GM12878 (cell line): ENCODE results near the gene IFNAR2. TPM values are rescaled to one million over a fixed set of nuclear protein-coding genes. Genes with fewer than 3 reads are reported as not detected.

ENCODE experiments used
- ATAC-seq: fragments of 200-7000 bp; cut with Tn5 transposase; 3 replicates; pipeline ENCODE4 v1.9.1; 2020; ENCODE audit warnings: mild to moderate bottlenecking, moderate library complexity
- BruUV-seq: library from RNA; stranded (reverse); fragments of 400-500 nt; replicated peaks from 2 replicates; lab custom pipeline; 2021; lab: Mats Ljungman, UMichigan
- CTCF ChIA-PET: fragments of 300-600 bp; sonication (Branson Sonifier 250); formaldehyde crosslinking; extraction: SDS; loops from one replicate; lab custom pipeline; 2021; ENCODE audit warnings: inconsistent platforms; lab: Yijun Ruan, JAX
- POLR2A ChIA-PET: fragments of 350-600 bp; formaldehyde crosslinking; extraction: SDS; loops from one replicate; lab custom pipeline; 2021; ENCODE audit warnings: inconsistent platforms; lab: Charles Lee
- RAD21 ChIA-PET: fragments of 300-600 bp; sonication (Branson Sonifier 250); formaldehyde crosslinking; loops from one replicate; lab custom pipeline; 2023; ENCODE audit warnings: antibody characterized with exemption; ENCODE audit not compliant: unreplicated experiment; lab: Charles Lee
- SMC1A ChIA-PET: fragments of 300-600 bp; sonication (Branson Sonifier 250); formaldehyde crosslinking; loops from one replicate; lab custom pipeline; 2023; ENCODE audit not compliant: unreplicated experiment, uncharacterized antibody; lab: Charles Lee
- DNase-seq: peaks from one replicate; pipeline ENCODE4 v3.0.0-alpha.2; 2011; ENCODE audit warnings: low read depth, low spot score
- FAIRE-seq: peaks from 3 replicates; lab custom pipeline; 2011; peaks lifted over from hg19 to GRCh38; lab: Jason Lieb, UNC
- H2AFZ ChIP-seq: 2 replicates; pipeline ENCODE4 v1.6.0; 2011; ENCODE audit warnings: low read depth, low read length, control low read depth; ENCODE audit not compliant: control insufficient read depth
- H3K27ac ChIP-seq: 2 replicates; pipeline ENCODE4 v1.5.1; 2011; ENCODE audit warnings: control low read depth; ENCODE audit not compliant: control insufficient read depth, insufficient read depth
- H3K27me3 ChIP-seq, 2 experiments: replicated peaks in 1 of 2; 2 replicates each; pipeline versions ENCODE4 v1.6.0 to v1.6.1; 2011; ENCODE audit warnings: low read length in 1 of 2; ENCODE audit not compliant: control insufficient read depth in 2 of 2, insufficient read depth in 2 of 2
- H3K36me3 ChIP-seq, 2 experiments: 2 replicates each; pipeline ENCODE4 v1.5.1; 2011; ENCODE audit warnings: low read length in 1 of 2; ENCODE audit not compliant: control insufficient read depth in 2 of 2, insufficient read depth in 2 of 2
- H3K4me1 ChIP-seq: 2 replicates; pipeline ENCODE4 v1.6.1; 2011; ENCODE audit warnings: mild to moderate bottlenecking, low read length, moderate library complexity, mixed read lengths; ENCODE audit not compliant: control insufficient read depth, insufficient read depth
- H3K4me2 ChIP-seq: 2 replicates; pipeline ENCODE4 v1.6.0; 2011; ENCODE audit warnings: control low read depth; ENCODE audit not compliant: control insufficient read depth, insufficient read depth
- H3K4me3 ChIP-seq: fragments of 200-600 bp; sonication (generic); 2 replicates; pipeline ENCODE4 v1.5.1; 2016
- H3K79me2 ChIP-seq: 2 replicates; pipeline ENCODE4 v1.6.0; 2011; ENCODE audit warnings: low read length; ENCODE audit not compliant: control insufficient read depth, insufficient read depth
- H3K9ac ChIP-seq: 2 replicates; pipeline ENCODE4 v1.8.0; 2011; ENCODE audit warnings: low read length, control low read depth, mixed read lengths; ENCODE audit not compliant: control insufficient read depth, insufficient read depth
- H3K9me3 ChIP-seq: replicated peaks from 3 replicates; pipeline ENCODE4 v1.5.1; 2011; ENCODE audit warnings: mild to moderate bottlenecking, low read length; ENCODE audit not compliant: control insufficient read depth, insufficient read depth
- H4K20me1 ChIP-seq: 2 replicates; pipeline ENCODE4 v1.6.0; 2011; ENCODE audit not compliant: control insufficient read depth, insufficient read depth
- BRCA1 ChIP-seq: IDR thresholded peaks from 2 replicates; pipeline ENCODE4 v1.6.1; 2011; ENCODE audit warnings: low read depth, low read length, improper control_type of control experiment
- FOS ChIP-seq: IDR thresholded peaks from 3 replicates; pipeline ENCODE4 v1.6.1; 2011; ENCODE audit warnings: borderline replicate concordance; ENCODE audit not compliant: insufficient read length; ENCODE audit errors: extremely low read depth
- GABPA ChIP-seq: IDR thresholded peaks from 2 replicates; pipeline ENCODE4 v1.6.1; 2014; ENCODE audit warnings: antibody characterized with exemption, low read depth, mild to moderate bottlenecking, inconsistent platforms
- HCFC1 ChIP-seq: fragments of 150-350 bp; IDR thresholded peaks from 2 replicates; pipeline ENCODE4 v1.6.1; 2014; ENCODE audit warnings: low read length
- ZNF207 ChIP-seq: fragments of 450-650 bp; IDR thresholded peaks from 2 replicates; pipeline ENCODE4 v1.6.1; 2014; ENCODE audit warnings: antibody characterized with exemption, mild to moderate bottlenecking, borderline replicate concordance
- ZNF274 ChIP-seq: IDR thresholded peaks from one replicate; pipeline ENCODE4 v1.8.0; 2011; ENCODE audit not compliant: insufficient read length, insufficient read depth
- WGBS: methylation state at CpG from one replicate; pipeline ENCODE4 v1.1.6; 2016; ENCODE audit warnings: low lambda C conversion rate; ENCODE audit not compliant: insufficient replicate concordance, insufficient coverage; ENCODE audit errors: missing lambda C conversion rate; 5-methylcytosine and 5-hydroxymethylcytosine counted together
- in situ Hi-C: fragments of 300-500 bp; cut with MboI; formaldehyde crosslinking; loops from 9 replicates; pipeline ENCODE4 v1.14.3; 2018; ENCODE audit warnings: mixed read lengths
- intact Hi-C: fragments of 100-400 bp; cut with micrococcal nuclease; formaldehyde crosslinking; loops from one replicate; pipeline ENCODE4 v1.14.2; 2022; ENCODE audit not compliant: unreplicated experiment
- polyA plus RNA-seq, 11 experiments: library from polyadenylated mRNA; depleted of rRNA in 4 of 11; unstranded in 6 of 11; stranded (reverse) in 5 of 11; fragments of >200 nt; fragmentation: Nextera tagmentation in 4 of 11; fragmentation: Illumina TruSeq in 1 of 11; extraction: Ambion mirVana in 4 of 11; extraction: Trizol in 1 of 11; gene quantifications; 1 replicate in 1 of 11; 2 replicates in 10 of 11; pipeline versions ENCODE4 v1.2.1 to v1.2.3, GENCODE V29; 2011 to 2016; ENCODE audit warnings: inconsistent platforms in 2 of 11, missing spikeins in 2 of 11, low read depth in 1 of 11
- total RNA-seq, 4 experiments: library from RNA; depleted of rRNA in 3 of 4; stranded (reverse); fragments of >200 nt in 3 of 4; fragmentation: Illumina TruSeq in 1 of 4; extraction: Trizol in 1 of 4; gene quantifications; 2 replicates each; pipeline versions ENCODE4 v1.2.1 to v1.2.3, GENCODE V29; 2013 to 2021
- TF ChIP-seq, protein P1 (sequence below): fragments of 450-650 bp; IDR thresholded peaks from 2 replicates; pipeline ENCODE4 v1.6.1; 2018; ENCODE audit warnings: mild to moderate bottlenecking, low read depth, moderate library complexity; ENCODE audit not compliant: partially characterized antibody
- TF ChIP-seq, protein P2 (sequence below), 3 experiments: IDR thresholded peaks in 2 of 3; conservative IDR thresholded peaks in 1 of 3; 2 replicates each; pipeline ENCODE4 v1.5.1; 2011; ENCODE audit warnings: low read depth in 3 of 3, low read length in 3 of 3, mild to moderate bottlenecking in 3 of 3, control low read depth in 2 of 3, moderate library complexity in 2 of 3, inconsistent platforms in 1 of 3, mixed read lengths in 1 of 3; ENCODE audit not compliant: control insufficient read depth in 2 of 3, insufficient read depth in 1 of 3; ENCODE audit errors: extremely low read depth in 1 of 3

The IFNAR2 gene
- total and polyA plus RNA-seq, 10 of the 15 experiments (the other 5 are each of a cell fraction or from before 2014, with no cell fraction given), result 8.5 to 99.7 (median 58.1) TPM

DNA sequence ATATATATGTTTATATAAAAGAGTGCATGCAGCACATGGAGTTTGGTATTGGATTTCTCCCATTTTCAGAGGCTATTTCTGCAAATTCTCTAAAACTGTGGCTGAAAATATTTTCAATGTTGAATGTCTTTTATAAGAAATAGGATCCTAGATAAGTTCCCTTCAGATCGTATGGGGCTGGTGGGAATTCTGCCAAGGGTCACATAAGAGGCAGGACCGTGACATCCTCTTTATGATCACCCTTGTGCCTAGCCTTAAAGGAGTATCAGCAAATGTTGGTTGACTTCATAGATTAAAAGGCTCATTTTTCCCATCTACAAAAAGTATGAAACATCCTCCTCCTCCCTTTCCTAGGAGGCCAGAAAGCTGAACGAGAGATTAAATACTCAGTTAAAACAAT is 1.3 kb upstream of the IFNAR2 start:
- no peak overlapping the region for H3K9ac ChIP-seq
- no peak overlapping the region for H3K4me3 ChIP-seq
- RAD21 ChIA-PET, result interaction anchor here (0.6 to 6.0 kb wide), 9 partner anchors 10 to 156 kb away, joined by 3 to 34 read pairs (median 5); partner anchors contain the start of genes IFNAR1 and IL10RB
- H3K9me3 ChIP-seq, result no peaks in the 10 kb centered on the region
- ATAC-seq, result no peak
- intact Hi-C loops, result no loop called here
- DNase-seq, result no peak
- 89% methylated on average over 3 of the region's 3 CpGs for WGBS
- TF ChIP-seq, protein P1, sequence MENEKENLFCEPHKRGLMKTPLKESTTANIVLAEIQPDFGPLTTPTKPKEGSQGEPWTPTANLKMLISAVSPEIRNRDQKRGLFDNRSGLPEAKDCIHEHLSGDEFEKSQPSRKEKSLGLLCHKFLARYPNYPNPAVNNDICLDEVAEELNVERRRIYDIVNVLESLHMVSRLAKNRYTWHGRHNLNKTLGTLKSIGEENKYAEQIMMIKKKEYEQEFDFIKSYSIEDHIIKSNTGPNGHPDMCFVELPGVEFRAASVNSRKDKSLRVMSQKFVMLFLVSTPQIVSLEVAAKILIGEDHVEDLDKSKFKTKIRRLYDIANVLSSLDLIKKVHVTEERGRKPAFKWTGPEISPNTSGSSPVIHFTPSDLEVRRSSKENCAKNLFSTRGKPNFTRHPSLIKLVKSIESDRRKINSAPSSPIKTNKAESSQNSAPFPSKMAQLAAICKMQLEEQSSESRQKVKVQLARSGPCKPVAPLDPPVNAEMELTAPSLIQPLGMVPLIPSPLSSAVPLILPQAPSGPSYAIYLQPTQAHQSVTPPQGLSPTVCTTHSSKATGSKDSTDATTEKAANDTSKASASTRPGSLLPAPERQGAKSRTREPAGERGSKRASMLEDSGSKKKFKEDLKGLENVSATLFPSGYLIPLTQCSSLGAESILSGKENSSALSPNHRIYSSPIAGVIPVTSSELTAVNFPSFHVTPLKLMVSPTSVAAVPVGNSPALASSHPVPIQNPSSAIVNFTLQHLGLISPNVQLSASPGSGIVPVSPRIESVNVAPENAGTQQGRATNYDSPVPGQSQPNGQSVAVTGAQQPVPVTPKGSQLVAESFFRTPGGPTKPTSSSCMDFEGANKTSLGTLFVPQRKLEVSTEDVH, result no peak
- TF ChIP-seq ZNF207 (no peak), BRCA1 (no peak), HCFC1 (no peak), FOS (no peak), ZNF274 (no peak), GABPA (no peak)
- TF ChIP-seq, protein P2, sequence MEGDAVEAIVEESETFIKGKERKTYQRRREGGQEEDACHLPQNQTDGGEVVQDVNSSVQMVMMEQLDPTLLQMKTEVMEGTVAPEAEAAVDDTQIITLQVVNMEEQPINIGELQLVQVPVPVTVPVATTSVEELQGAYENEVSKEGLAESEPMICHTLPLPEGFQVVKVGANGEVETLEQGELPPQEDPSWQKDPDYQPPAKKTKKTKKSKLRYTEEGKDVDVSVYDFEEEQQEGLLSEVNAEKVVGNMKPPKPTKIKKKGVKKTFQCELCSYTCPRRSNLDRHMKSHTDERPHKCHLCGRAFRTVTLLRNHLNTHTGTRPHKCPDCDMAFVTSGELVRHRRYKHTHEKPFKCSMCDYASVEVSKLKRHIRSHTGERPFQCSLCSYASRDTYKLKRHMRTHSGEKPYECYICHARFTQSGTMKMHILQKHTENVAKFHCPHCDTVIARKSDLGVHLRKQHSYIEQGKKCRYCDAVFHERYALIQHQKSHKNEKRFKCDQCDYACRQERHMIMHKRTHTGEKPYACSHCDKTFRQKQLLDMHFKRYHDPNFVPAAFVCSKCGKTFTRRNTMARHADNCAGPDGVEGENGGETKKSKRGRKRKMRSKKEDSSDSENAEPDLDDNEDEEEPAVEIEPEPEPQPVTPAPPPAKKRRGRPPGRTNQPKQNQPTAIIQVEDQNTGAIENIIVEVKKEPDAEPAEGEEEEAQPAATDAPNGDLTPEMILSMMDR (IDR thresholded peaks at IDR 0.05 in 2 of 3, conservative IDR thresholded peaks at IDR 0.05 in 1 of 3; ENCODE audit: control insufficient read depth in 2 of 3, extremely low read depth in 1 of 3, insufficient read depth in 1 of 3, low read depth in 3 of 3, low read length in 3 of 3), result no peak
- TF ChIP-seq, all 136 proteins: peak for 0
- H3K27me3 ChIP-seq, result no peaks in the 10 kb centered on the region
- POLR2A ChIA-PET, result interaction anchor here (0.6 to 6.8 kb wide), 4 partner anchors 8 to 206 kb away, joined by 3 to 59 read pairs (median 3); no protein-coding TSS in a partner anchor
- peaks cover 37% of the 10 kb centered on the region for H3K79me2 ChIP-seq
- no TSS peak for BruUV-seq
- no peak overlapping the region for H2AFZ ChIP-seq
- H3K27ac ChIP-seq, result no peak overlapping the region
- no peaks in the 10 kb centered on the region for H3K36me3 ChIP-seq
- H4K20me1 ChIP-seq, result no peaks in the 10 kb centered on the region
- CTCF ChIA-PET, result interaction anchor here (0.6 to 2.9 kb wide), 7 partner anchors 14 to 216 kb away, joined by 3 to 11 read pairs (median 3); partner anchors contain the start of gene IFNAR1
- SMC1A ChIA-PET, result interaction anchor here (0.6 to 4.2 kb wide), 9 partner anchors 10 to 217 kb away, joined by 3 to 31 read pairs (median 4); no protein-coding TSS in a partner anchor
- in situ Hi-C loops, result no loop called here
- peaks cover 6% of the 10 kb centered on the region for H3K4me1 ChIP-seq
- H3K4me2 ChIP-seq, result no peak overlapping the region
- FAIRE-seq, result no peak
